Measurements from ENCODE around the gene THBS4.

DNA sequence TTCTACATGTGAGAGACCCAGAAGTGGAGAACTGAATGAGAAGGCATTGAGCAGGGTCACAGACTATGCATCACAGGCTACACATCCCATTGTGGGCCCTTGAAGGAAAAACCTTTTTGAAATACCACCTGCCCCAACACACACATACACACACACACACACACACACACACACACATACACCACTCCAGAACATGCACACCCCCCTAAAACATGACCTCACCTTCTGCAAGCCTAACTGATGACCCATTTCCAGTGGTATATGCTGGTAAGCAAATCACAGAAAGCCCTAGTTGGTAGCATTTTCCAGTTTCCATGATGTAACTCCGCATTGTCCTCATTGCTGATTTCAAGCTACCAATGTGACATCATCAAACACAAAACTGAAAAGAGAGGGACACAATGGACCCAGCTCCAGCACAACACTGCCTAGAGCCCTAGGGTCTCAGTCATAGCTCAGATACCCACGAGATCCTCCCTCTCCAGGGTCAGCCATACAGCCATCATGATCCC, 36.4 kb downstream of the THBS4 start:
- TF ChIP-seq, protein P1, sequence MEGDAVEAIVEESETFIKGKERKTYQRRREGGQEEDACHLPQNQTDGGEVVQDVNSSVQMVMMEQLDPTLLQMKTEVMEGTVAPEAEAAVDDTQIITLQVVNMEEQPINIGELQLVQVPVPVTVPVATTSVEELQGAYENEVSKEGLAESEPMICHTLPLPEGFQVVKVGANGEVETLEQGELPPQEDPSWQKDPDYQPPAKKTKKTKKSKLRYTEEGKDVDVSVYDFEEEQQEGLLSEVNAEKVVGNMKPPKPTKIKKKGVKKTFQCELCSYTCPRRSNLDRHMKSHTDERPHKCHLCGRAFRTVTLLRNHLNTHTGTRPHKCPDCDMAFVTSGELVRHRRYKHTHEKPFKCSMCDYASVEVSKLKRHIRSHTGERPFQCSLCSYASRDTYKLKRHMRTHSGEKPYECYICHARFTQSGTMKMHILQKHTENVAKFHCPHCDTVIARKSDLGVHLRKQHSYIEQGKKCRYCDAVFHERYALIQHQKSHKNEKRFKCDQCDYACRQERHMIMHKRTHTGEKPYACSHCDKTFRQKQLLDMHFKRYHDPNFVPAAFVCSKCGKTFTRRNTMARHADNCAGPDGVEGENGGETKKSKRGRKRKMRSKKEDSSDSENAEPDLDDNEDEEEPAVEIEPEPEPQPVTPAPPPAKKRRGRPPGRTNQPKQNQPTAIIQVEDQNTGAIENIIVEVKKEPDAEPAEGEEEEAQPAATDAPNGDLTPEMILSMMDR (IDR thresholded peaks at IDR 0.05; ENCODE audit: low read depth, low read length, poor library complexity, severe bottlenecking), result no peak
- TF ChIP-seq EZH2phosphoT487 (IDR thresholded peaks at IDR 0.05; ENCODE audit: borderline replicate concordance, low read length), result no peak
